ENCODE data around the gene KLF17.

- no peak for TF ChIP-seq EZH2 (IDR thresholded peaks at IDR 0.05; ENCODE audit: insufficient read depth, poor library complexity, severe bottlenecking)
- no peak for TF ChIP-seq EZH2phosphoT487 (IDR thresholded peaks at IDR 0.05; ENCODE audit: insufficient read depth, low read depth)
These were observed 26.5 kb downstream of the KLF17 start for GRCh38 chr1:44144962-44145756.
